D721Med (cell line): ENCODE results near the gene ASCC3.

Source experiments
- DNase-seq: peaks from one replicate; pipeline ENCODE4 v3.0.0; 2011; ENCODE audit warnings: low spot score; ENCODE audit not compliant: insufficient read length
- FAIRE-seq: peaks from 2 replicates; lab custom pipeline; 2011; peaks lifted over from hg19 to GRCh38; lab: Jason Lieb, UNC
- CTCF ChIP-seq: IDR thresholded peaks from 2 replicates; pipeline ENCODE4 v1.5.1; 2012; ENCODE audit warnings: mild to moderate bottlenecking, control low read depth; ENCODE audit not compliant: insufficient read depth; ENCODE audit errors: missing control alignments

Gene ASCC3

GRCh38 chr6:100549406-100550167 lies 331.5 kb downstream of the ASCC3 start:
- no peak for FAIRE-seq
- no peak for DNase-seq

GRCh38 chr6:100538086-100538485 lies 343.0 kb downstream of the ASCC3 start:
- no peak for FAIRE-seq
- TF ChIP-seq CTCF: no peak
- DNase-seq: no peak

More at GRCh38 chr6:100549406-100550167, 331.5 kb downstream of the ASCC3 start:
- no peak for TF ChIP-seq CTCF

- FAIRE-seq: no peak
- TF ChIP-seq CTCF: no peak
- no peak for DNase-seq
Observed at GRCh38 chr6:100518588-100518987, 362.5 kb downstream of the ASCC3 start.

GRCh38 chr6:100517633-100518032 lies 363.5 kb downstream of the ASCC3 start:
- FAIRE-seq (no peak), DNase-seq (no peak)
- no peak for TF ChIP-seq CTCF

- TF ChIP-seq CTCF: no peak
Observed at GRCh38 chr6:100517106-100517505, 364.0 kb downstream of the ASCC3 start.

GRCh38 chr6:100514660-100515059 lies 366.5 kb downstream of the ASCC3 start:
- no peak for FAIRE-seq
- TF ChIP-seq CTCF: no peak
- DNase-seq: no peak

More at GRCh38 chr6:100517106-100517505, 364.0 kb downstream of the ASCC3 start:
- FAIRE-seq (no peak), DNase-seq (no peak)

- TF ChIP-seq CTCF: no peak
- no peak for DNase-seq
- FAIRE-seq: no peak
Observed at GRCh38 chr6:100512203-100512862, 368.8 kb downstream of the ASCC3 start.
